ENCODE measurements around the gene MDGA2. TPM values are rescaled to one million over a fixed set of nuclear protein-coding genes. Genes with fewer than 3 reads are reported as not detected.

The MDGA2 gene
- total RNA-seq, 1 experiment from 2014 or later = not detected

DNA sequence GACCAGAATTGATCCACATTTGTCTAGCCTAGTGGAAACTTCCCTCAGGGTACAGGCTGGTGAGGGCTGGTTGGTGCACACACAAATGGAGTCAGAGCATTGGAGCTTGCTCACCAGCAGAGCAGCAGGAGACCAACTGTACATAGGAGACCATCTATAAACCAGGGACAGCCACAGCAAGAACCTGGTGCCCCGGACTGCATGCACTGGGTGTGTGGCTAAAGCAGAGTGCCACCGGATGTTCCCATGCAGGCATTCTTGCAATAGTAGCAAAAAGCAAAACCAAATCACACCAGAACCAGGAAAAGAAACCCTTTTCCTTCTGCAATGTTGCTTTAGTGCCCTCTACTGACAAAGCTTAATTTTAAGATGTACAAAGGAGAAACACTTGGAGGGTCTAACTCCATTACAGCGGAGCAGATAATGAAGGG lies 136.4 kb downstream of the MDGA2 start:
- no peak overlapping the region for H3K4me2 ChIP-seq
- H3K79me2 ChIP-seq (ENCODE audit: low read depth) = no peaks in the 10 kb centered on the region
- ChIA-PET CTCF (no interaction called here), POLR2A (ENCODE audit: unreplicated experiment) (no interaction called here)
- no peaks in the 10 kb centered on the region for H3K9me2 ChIP-seq (ENCODE audit: insufficient read depth)
- no peak overlapping the region for H3K27ac ChIP-seq
- no peaks in the 10 kb centered on the region for H3K27me3 ChIP-seq (ENCODE audit: insufficient read depth, low read depth)
- TF ChIP-seq, protein P1, sequence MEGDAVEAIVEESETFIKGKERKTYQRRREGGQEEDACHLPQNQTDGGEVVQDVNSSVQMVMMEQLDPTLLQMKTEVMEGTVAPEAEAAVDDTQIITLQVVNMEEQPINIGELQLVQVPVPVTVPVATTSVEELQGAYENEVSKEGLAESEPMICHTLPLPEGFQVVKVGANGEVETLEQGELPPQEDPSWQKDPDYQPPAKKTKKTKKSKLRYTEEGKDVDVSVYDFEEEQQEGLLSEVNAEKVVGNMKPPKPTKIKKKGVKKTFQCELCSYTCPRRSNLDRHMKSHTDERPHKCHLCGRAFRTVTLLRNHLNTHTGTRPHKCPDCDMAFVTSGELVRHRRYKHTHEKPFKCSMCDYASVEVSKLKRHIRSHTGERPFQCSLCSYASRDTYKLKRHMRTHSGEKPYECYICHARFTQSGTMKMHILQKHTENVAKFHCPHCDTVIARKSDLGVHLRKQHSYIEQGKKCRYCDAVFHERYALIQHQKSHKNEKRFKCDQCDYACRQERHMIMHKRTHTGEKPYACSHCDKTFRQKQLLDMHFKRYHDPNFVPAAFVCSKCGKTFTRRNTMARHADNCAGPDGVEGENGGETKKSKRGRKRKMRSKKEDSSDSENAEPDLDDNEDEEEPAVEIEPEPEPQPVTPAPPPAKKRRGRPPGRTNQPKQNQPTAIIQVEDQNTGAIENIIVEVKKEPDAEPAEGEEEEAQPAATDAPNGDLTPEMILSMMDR (conservative IDR thresholded peaks at IDR 0.05) = peak; percentile 40
- no peak for TF ChIP-seq EZH2 (IDR thresholded peaks at IDR 0.05; ENCODE audit: low read depth)
- H2AFZ ChIP-seq = no peak overlapping the region
- no peak for DNase-seq
- no peak overlapping the region for H3K4me3 ChIP-seq
- no peaks in the 10 kb centered on the region for H3F3A ChIP-seq (ENCODE audit: insufficient read depth, low read depth)
- no peaks in the 10 kb centered on the region for H3K4me1 ChIP-seq (replicated peaks; ENCODE audit: insufficient read depth)
- no peaks in the 10 kb centered on the region for H3K36me3 ChIP-seq (ENCODE audit: low read depth)
- H3K9me3 ChIP-seq (ENCODE audit: insufficient read depth, low read depth) = no peaks in the 10 kb centered on the region
- BruUV-seq (replicated peaks) = no TSS peak
- intact Hi-C loops (cut with micrococcal nuclease; ENCODE audit: unreplicated experiment) = no loop called here
- no peaks in the 10 kb centered on the region for H4K20me1 ChIP-seq (ENCODE audit: insufficient read depth)

DNA sequence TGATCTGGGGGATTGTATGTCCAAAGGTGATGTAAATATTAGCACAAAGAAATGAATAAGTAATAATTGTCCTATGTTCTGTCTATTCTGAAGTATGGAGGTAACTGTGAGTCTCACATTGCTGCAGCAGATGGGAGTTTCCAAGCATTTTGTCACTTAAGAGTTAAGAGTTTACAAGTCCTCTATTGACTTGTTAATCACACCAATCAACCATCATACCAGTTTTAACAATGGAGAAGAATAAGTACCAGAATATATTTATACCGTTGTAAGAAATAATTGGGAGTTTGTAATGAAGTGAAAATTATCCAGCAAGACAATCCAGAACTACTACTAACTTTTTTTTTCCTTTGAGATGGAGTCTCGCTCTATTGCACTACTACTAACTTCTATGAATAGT lies 139.1 kb downstream of the MDGA2 start:
- Histone ChIP-seq H3K36me3 (ENCODE audit: low read depth) (no peaks in the 10 kb centered on the region), H3K27ac (no peak overlapping the region), H3K9me2 (ENCODE audit: insufficient read depth) (no peaks in the 10 kb centered on the region), H3K4me3 (no peak overlapping the region), H3K27me3 (ENCODE audit: insufficient read depth, low read depth) (no peaks in the 10 kb centered on the region), H3K9me3 (ENCODE audit: insufficient read depth, low read depth) (no peaks in the 10 kb centered on the region), H4K20me1 (ENCODE audit: insufficient read depth) (no peaks in the 10 kb centered on the region), H3K79me2 (ENCODE audit: low read depth) (no peaks in the 10 kb centered on the region), H2AFZ (no peak overlapping the region), H3K4me2 (no peak overlapping the region), H3K4me1 (replicated peaks; ENCODE audit: insufficient read depth) (no peaks in the 10 kb centered on the region), H3F3A (ENCODE audit: insufficient read depth, low read depth) (no peaks in the 10 kb centered on the region)
- intact Hi-C loops (cut with micrococcal nuclease; ENCODE audit: unreplicated experiment) = no loop called here
- ChIA-PET POLR2A (ENCODE audit: unreplicated experiment) (no interaction called here), CTCF (no interaction called here)
- no peak for TF ChIP-seq EZH2 (IDR thresholded peaks at IDR 0.05; ENCODE audit: low read depth)
- TF ChIP-seq, protein P1 (conservative IDR thresholded peaks at IDR 0.05) = no peak
- BruUV-seq (replicated peaks) = no TSS peak
- no peak for DNase-seq

DNA sequence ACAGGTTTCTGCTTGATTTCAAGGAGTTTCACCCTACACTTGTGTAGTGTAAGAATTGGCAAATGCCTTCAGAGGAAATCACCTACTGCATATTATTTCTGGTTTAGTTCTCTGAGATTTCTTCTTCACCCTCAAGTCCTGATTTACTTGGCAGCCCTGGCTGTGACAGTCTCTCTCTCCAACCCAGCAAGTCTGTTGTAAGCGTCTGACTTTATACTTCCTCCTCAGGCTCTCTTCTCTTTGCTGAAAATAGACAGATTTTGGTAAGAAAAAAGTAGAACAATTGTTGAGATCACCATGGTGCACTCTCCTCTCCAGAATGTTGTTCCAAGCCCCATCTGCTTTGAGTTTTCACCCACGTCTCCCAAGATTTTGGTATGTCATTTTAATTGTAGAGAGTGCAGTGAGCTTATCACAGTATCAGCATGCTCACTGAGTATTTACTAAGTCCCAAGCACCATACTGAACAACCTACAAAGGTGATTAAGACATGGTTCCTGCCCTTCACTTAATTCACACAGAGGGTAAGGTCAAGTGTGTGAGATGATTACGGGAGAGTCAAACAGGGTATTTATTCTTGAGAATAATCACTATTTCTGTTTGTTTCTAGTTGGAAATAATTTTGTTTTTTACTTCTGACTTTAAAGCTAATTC lies 148.7 kb downstream of the MDGA2 start:
- H2AFZ ChIP-seq = no peak overlapping the region
- no peaks in the 10 kb centered on the region for H3K9me3 ChIP-seq (ENCODE audit: insufficient read depth, low read depth)
- H3K27ac ChIP-seq = no peak overlapping the region
- H3K4me3 ChIP-seq = no peak overlapping the region
- no peaks in the 10 kb centered on the region for H3K27me3 ChIP-seq (ENCODE audit: insufficient read depth, low read depth)
- no TSS peak for BruUV-seq (replicated peaks)
- no peaks in the 10 kb centered on the region for H3K79me2 ChIP-seq (ENCODE audit: low read depth)
- intact Hi-C loops (cut with micrococcal nuclease; ENCODE audit: unreplicated experiment) = no loop called here
- H3K36me3 ChIP-seq (ENCODE audit: low read depth) = no peaks in the 10 kb centered on the region
- H3K4me1 ChIP-seq (replicated peaks; ENCODE audit: insufficient read depth) = no peaks in the 10 kb centered on the region
- TF ChIP-seq, protein P1 (conservative IDR thresholded peaks at IDR 0.05) = no peak
- TF ChIP-seq EZH2 (IDR thresholded peaks at IDR 0.05; ENCODE audit: low read depth) = no peak
- no peaks in the 10 kb centered on the region for H4K20me1 ChIP-seq (ENCODE audit: insufficient read depth)
- POLR2A ChIA-PET (ENCODE audit: unreplicated experiment) = no interaction called here
- H3K4me2 ChIP-seq = no peak overlapping the region
- no peaks in the 10 kb centered on the region for H3F3A ChIP-seq (ENCODE audit: insufficient read depth, low read depth)
- no peaks in the 10 kb centered on the region for H3K9me2 ChIP-seq (ENCODE audit: insufficient read depth)
- CTCF ChIA-PET = no interaction called here
- DNase-seq = no peak
